H4 (cell line): Measurements from ENCODE around the gene RANBP3. TPM values are rescaled to one million over a fixed set of nuclear protein-coding genes. Genes with fewer than 3 reads are reported as not detected.
"Not testable (repeated sequence)": the region's sequence is repeated elsewhere in the genome, so short reads cannot be mapped to it uniquely, and the experiment has no call there.

Source experiments
- DNase-seq: peaks from one replicate; pipeline ENCODE4 v3.0.0-alpha.2; 2015; ENCODE audit warnings: low spot score
- total RNA-seq: library from RNA; depleted of rRNA; stranded (reverse); fragments of >200 nt; shearing (Covaris generic); gene quantifications from 2 replicates; pipeline ENCODE4 v1.2.3, GENCODE V29; 2014

RANBP3 gene
- total RNA-seq, 1 experiment from 2014 or later: 70.6 TPM

DNA sequence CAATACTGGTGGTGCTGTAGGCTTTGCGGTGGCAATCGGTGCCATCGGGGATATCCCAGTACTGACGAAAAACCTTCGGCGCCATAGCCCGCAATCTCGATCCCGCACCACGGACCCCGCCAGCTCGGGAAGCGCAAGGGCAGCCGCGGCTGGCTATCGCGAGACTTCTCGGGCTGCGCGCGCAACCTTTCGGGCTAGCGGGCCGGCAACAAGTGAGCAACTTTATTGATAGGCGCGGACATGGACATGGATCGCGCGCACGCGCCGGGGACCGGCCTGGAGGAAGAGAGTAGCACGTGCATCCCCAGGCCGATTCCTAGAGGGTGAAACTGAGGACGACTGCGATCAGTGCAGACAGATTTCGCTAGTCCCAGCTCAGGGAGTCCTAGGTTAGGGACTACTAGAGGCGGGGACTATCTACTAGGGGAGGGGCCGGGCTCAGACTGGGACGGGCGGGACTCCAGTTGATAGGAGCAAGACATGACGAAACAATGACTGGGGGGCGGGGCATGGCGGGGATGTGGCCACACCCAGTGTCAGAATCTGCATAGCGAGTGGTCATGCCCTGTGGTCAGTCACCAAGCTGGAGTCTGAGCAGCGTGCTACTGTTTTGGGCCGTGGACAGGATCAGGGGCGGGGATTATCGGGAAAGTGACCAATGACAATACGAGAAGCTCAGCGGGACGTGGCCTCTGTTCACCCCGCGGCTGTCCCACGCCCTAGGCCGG, 74.2 kb downstream of the RANBP3 start, which contains the start of gene NDUFA11:
NDUFA11 (minus strand) TSS at position 167 of the 728 bp plus-strand sequence; CDS start at position 85, 82 bp downstream.
- DNase-seq: peak; percentile 93

DNA sequence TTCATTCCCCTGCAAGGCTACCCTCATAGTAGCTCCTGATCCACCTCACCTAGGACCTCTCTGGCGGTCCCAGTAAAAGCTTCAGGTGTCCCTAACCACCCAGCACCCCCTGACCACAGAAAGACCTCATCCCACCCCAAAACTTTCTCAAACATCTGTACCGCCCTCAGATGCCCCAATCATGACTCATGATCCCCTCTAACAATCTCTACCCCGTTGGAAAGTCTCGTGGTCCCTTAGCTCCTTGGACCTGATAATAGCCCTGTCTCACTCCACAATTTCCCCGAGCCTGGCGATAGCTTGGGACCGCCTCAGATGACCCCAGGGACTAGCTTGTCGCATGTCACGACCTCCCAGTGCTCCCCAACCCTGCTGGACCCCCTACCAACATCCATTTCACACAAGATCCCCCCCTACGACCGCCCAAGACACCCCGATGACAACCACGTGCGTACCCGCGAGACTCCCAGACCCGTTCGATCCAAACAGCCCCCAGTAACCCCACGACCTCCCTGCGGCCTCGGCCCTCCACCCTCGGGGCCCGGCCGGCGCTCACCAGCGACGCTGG, 74.8 kb downstream of the RANBP3 start:
- no peak for DNase-seq

DNA sequence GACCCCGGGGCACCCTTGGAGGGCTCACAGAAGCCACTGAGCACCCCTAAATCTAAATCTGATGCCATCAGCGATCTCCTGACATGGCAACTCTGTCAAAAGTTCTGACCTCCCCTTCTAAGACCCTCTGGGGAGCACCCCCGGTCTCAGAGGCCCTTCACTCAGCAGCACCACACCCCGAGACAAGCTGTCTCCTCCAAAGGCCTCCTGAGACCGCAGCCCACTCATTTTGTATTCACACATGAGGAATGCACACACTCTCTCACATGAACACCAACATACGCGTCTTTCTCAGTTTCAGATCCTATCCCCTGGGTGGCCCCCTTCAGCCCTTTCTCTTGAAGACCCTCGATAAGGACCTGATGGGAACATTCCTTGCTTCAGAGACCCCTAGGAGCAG, 77.0 kb downstream of the RANBP3 start:
- no peak for DNase-seq

DNA sequence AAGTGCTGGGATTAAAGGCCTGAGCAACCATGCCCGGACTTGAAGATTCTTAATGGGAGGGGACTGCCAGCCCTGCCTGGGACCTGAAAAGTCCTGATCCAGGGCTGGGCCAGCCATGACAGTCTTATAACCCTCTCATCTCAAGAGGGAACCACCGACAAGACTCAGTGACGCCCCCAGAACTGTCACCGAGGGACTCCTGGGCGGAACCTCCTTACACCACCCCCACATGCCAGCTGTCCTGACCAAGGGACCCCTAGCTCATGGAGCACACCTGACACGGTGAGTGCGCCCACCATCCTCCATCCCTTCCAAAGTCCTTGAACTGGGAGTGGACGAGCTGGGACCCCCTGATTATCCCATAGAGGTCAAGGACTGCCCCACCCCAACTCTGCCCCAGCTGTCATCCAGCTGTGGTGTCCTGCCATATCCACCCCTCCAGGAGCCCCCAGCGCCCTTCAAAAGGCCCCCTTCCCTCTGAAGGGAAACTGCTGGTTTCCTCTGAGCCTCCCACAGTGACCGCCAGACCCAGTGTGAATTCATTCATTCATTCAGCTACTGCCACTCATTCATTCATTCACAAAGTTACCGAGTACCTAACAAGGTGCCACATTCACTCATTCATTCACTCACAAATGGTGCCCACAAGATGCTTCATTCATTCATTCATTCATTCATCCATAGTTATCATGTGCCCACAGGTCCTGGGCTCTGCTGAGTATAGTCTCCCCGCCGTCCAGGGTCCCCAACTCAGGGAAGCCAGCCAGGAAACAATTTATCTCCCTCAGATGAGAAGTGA, 78.0 kb downstream of the RANBP3 start:
- DNase-seq: no peak

DNA sequence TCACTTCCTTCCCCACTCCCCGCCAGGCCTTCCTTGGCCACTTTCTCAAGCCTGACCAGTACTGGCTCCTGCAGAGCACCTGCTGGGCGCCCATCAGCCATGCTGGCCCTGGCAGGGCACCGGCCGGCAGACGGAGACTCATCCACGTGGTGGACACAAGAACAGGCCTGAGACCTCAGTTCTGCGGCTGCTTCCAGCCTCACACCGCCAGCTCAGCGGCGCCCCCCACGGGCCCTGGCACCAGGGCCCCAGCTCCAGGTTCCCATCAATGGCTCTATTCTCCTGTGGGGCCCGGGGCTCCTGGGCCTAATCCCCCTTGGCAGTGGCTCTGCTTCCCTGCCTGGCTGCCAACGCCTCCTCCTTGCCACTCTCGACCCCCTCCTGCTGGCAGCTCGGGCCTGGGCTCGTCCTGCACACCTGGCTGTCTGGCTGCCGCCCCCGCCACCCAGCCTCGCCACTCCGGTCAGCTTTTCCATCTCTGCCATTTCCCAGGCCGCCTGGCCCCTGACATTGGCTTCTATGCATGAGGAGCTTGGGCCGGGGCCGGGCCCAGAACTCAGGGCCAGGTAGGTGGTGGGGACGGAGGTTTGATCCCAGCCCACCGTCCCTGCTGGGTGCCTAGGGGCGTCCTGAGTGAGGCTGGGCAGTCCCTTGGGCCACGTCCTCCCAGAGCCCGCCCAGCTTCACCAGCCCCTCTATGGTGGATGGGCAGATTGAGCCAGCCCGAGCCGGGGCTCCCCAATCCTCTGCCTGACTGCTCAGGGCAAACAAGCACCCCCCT, 80.6 kb downstream of the RANBP3 start:
- no peak for DNase-seq

DNA sequence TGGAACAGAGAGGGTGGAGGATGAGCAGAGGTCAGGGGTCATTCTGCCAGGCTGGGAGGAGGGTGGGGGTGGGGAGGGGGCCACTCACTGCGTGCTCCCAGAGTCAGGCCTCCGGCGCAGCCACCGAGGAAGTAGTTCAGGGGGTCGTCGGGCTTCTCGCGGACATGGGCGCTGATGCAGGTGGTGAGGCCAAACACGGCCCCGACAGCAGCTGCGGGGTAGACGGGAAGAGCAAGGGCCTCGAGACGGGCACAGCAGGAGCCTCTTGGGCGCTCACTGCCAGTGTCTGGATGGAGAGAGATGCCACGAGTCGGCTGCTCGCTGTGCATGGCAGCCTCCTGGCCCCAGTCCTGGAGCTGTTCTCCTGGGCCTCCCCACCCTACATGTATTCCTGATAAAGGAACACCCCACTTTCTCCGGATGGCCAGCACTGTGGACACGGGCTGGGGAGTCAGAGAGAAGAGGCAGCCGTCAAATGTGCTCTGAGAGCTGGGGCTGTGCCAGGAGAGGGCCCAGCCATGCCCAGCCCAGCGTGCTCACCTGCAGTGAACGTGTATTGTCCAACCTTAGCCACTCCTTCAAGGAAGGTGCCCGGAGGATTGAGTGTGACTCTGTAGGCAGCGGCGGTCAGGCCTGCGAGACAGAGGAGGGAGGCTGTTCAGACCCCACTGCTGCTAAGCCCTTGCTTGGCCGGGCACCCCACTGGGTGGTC, 81.4 kb downstream of the RANBP3 start:
- DNase-seq: no peak

DNA sequence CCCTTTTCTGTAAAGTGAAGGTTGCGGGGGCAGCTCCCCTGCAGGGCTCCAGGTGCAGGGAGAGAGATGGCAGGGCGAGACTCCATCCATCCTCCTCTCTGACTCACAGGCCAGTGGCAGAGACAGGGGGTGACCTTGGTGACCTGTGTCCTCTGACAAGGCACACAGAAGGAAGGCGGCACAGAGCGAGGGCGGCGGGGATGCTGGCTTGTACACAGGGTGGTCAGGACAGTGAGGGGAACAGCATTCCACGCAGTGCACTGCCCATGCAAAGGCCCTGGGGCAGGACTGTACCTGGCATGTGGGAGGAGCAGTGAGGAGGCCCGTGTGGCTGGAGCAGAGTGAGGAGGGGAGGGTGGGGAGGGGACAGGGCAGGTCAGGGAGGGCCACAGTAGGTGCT, 82.0 kb downstream of the RANBP3 start:
- DNase-seq: no peak

DNA sequence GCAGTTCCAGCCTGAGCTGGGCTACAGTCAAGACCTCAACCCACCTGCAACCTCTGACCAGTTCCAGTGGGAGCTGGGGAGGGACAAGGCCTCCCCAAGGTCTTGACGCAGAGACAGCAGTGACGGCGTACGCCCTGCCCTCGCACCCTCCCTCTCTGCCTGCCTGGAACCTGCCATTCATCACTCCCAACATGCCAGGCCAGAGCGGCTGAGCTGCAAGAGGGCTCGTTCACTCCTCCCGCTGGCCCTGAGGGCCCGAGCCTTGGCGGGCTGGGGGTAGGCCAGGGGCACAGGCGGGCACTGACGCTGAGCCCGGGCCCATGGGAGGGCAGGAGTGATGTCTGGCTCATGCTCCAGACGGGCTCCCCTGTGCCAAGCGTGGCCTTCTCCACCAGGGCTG, 82.5 kb downstream of the RANBP3 start:
- no peak for DNase-seq

DNA sequence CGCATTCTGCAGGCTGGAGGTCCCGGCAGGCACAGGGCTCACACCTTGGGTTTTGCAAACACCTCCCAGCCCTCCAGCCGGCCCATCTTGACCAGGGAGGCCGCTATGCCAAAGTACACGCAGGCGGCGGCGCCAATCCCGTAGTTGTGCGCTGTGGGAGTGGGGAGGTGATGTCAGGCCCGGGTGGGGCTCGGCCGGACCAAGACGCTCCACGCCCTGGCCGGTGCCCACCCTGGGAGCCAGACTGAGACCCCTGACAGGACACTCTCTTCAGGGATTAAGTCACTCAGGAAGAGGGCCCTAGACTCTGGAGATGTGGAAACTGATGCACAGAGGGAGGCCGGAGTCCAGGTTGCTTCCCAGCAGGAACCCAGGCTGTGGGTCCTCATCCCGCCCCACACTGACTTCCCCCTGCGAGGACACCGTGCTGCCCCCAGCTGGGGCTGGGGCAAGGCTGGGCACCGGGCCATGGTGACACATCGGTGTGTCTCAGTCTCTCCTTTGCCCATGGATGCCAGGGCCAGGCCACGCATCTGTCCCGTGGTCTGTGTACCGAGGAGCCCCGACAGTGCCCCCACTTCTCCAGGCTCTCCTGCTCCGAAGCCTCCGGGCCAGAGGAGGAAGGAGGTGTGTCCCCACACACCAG, 83.1 kb downstream of the RANBP3 start:
- no peak for DNase-seq

DNA sequence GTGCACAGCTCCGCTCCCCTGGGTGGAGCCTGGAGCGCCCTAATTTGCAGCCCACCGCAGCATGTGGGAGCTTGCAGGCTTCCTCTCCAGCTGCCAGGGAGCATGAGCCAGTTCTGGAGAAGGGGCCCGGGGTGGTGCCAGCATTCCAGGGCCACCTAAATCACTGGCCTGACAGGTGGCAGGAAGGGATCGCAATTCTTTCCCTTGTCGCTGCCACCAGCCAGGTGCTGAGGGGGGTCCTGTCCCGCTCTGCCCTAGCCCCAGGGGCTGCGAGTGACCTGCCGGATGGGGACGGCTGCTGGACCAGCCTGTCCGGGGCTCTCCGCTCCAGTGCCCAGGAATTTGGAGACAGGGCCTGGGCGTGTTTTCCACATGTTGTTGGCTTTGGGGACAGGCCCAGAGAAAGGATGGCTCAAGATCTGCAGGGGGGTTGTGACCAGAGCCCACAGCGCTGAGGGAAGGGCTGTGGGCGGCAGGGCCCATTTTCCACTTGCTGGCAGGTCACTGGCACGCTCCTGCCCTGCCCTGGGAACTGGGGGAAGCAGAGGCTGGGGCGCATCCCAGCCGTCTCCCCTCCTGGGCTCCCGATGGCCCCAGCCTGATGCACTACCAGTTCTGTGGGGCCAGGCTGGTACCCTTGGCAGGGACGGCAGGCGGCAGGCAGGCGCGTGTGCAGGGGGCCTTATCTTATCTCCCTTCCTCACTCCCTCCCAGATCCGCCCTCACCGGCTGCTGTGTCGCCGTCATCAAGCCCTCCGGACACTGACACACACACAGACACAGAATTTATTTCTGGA, 83.8 kb downstream of the RANBP3 start:
- no peak for DNase-seq

DNA sequence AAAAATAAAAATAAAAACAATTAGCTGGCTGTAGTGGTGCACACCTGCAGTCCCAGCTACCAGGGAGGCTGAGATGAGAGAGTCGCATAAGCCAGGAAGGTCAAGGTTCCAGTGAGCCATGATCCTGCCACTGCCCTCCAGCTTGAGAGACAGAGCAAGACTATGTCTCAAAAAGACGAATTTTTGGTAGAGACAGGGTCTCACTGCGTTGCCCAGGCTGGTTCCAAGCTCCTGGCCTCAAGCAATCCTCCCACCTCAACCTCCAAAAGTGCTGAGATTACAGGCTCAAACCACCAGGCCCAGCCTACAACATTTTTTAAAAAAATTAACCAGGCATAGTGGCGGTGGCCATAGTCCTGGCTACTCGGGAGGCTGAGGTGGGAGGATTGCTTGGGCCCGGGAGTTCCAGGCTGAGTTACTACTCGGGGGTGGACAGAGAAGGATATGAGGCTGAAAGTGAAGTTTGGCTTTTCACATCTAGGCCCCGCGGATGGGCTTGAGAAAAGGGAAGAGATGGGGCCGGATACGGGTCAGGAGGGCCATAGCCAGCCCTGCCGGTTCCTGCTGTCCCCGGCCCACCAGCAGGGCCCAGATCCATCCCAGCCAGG, 84.5 kb downstream of the RANBP3 start:
- DNase-seq: no peak

DNA sequence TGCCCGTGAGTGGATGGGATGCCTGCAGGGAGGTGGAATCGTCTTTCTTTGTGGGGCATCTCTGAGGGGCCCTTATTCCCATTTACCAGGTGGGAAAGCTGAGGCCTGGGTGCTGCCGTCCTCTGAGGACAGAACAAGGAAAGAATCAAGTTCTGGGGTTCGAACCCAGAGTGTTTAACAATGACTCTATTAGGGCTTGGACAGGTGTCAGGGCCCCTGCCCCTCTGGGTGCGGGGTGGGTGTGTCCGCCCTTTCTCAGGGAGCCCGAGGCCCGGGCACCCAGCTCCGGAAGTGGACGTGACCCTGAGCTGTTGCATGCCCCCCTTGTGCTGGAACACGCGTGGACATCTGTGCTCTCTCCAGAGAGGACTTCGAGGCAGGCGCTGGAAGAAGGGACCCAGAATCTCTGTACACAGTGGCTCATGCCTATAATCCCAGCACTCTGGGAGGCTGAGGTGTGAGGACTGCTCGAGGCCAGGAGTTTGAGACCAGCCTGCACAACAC, 85.1 kb downstream of the RANBP3 start:
- no peak for DNase-seq

DNA sequence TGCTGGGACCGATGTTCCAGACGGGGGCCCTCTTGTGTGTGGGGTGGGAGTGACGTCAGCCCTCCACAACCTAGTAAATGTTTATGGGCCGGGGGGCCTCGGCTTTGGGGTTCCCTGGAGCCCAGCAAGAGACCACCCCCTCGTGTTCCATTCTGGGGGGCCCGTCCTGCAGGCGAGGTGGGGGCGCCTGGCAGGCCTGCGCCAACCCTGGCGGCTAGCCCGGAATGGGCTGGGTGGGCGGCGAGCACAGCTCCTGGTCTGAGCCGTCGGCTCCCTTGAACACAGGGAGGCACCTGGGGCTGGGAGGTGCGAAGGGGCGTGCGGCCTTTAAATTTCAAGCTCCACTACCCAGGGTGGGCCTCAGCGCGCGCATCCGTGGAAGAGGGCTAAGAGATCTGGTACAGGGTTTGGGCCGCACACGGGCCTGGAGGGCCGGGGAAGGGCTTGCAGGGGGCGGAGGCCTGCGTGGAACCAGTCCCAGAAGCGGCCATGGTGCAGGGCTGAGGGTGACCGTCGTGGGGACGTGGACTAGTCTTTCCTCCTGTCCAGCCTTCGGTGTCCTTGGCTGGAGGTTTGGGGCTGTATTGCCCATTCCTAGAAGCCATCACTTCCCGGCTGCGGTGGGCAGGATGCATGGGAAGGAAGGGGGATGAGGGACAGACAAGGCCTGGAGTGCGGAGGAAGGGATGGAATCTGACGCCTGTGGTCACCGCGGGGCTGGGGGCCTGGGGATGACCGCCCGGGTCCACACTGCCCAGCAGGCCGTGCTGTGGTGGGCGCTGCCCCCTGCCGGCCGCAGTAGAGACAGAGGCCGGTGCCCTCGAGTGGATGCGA, 85.8 kb downstream of the RANBP3 start:
- DNase-seq: no peak

DNA sequence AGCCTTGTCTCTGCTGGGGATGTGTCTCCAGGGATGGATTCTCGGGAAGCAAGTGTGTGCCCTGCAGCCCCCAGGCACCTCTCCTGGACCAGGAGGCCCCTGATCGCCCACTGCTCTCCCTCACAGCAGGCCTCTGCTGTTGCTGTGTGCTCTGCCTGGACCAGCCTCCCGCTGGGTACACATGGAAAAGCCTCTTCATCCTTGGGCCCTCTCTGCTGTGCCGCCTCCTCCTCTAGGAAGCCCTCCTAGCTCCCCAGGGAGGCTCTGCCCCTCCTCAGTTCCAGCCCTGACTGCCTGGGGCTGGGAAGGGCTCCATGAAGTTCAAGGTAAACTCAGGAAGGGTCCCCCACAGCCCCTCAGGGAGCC, 86.4 kb downstream of the RANBP3 start:
- no peak for DNase-seq

DNA sequence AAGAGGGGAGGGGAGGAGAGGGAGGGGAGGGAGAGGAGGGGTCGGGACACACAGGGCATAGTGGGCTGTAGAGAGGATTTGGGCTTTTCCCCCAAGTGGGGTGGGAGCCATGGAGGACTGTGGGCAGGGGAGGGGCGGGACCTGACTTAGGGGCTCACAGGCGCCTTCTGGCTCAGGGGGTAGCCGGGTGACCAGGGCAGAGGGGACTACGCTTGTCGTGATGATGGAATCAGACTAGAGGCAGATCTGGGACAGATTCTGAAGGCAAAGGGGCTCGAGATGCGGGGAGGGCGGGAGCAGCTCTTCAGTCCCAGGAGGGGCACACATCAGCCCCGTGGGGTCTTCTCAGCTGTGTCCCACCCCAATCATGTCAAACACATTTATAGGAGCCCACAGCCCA, 87.8 kb downstream of the RANBP3 start:
- DNase-seq: no peak

DNA sequence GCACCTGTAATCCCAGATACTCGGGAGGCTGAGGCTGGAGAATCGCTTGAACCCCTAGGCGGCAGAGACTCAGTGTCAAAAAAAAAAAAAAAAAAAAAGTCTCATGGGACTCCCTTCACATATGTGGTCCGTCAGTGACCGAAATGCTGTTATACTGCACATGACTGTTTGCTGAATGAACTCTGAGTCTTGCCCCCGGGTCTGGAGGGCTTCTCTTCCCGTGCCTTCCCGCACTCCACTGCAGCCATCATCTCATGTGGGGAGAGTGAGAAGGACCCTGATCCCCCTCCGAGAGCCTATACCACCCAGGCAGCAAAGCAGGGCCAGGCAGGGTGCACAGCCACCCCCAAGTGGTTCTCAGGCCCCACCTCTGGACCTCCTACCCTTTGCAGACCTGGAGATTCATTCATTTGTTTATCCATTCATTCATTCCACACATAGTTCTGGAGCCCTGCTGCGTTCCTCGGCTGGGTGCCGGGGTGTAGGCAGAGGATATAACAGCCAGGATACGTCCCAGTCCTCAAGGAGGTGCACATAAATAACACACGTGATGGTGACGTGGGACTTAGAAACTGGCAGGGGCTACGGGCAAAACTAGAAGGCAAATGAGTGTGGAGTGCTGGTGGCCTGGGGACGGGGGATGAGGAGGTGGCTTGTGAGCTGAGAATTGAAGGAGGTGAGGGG, 88.5 kb downstream of the RANBP3 start:
- no peak for DNase-seq

DNA sequence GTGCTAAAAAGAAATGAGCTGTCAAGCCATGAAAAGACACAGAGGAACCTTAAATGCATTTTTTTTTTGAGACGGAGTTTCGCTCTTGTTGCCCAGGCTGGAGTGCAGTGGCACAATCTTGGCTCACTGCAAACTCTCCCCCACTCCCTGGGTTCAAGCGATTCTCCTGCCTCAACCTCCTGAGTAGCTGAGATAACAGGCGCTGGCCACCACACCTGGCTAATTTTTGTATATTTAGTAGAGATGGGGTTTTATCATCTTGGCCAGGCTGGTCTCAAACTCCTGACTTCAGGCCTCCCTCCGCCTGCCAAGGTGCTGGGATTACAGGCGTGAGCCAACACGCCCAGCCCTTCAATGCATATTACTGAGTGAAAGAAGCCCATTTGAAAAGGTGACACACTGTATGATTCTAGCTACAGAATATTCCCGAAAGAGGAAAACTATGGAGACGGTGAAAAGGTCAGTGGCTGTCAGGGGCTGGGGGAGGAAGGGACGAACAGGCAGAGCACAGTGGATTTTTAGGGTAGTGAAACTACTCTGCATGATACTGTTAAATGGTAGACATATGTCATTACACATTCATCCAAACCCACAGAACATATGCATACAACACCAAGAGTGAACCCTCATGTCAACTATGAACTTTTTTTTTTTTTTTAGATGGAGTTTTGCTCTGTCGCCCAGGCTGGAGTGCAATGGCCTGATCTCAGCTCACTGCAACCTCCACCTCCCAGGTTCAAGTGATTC, 93.7 kb downstream of the RANBP3 start:
- DNase-seq: not testable (repeated sequence)
